ENCODE data around the gene IL22RA2.

IL22RA2 gene

DNA sequence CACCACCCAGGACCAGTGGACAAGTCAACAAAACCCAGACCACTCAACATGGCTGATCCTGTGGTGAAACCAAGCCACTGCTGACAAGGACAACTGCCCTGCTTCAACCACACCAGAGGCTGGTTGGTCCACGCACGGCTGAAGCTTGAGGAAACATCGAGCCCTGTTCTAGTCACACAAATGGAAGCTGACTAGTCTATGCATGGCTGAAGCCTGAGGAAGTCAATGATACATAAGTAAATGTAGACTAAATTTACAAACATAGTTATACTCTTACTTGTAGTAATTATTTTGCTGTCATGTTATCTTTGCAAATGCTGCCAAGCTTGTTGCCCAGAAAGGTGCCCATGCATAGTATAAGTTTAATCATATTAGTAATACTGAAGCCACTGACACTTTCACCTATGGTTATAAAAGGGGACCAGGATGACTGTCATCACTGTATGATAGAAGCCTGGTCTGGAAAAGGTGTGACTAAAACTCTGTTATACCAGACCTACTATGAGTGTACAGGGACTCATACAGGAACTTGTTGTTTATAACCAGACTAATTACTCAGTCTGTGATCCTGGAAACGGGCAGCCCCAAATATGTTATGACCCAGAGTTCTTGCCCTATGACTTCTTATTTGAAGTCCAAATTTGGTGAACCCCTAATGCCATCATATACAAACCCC is 5.6 kb downstream of the IL22RA2 start:
- no peak for DNase-seq (ENCODE audit: low spot score)

DNA sequence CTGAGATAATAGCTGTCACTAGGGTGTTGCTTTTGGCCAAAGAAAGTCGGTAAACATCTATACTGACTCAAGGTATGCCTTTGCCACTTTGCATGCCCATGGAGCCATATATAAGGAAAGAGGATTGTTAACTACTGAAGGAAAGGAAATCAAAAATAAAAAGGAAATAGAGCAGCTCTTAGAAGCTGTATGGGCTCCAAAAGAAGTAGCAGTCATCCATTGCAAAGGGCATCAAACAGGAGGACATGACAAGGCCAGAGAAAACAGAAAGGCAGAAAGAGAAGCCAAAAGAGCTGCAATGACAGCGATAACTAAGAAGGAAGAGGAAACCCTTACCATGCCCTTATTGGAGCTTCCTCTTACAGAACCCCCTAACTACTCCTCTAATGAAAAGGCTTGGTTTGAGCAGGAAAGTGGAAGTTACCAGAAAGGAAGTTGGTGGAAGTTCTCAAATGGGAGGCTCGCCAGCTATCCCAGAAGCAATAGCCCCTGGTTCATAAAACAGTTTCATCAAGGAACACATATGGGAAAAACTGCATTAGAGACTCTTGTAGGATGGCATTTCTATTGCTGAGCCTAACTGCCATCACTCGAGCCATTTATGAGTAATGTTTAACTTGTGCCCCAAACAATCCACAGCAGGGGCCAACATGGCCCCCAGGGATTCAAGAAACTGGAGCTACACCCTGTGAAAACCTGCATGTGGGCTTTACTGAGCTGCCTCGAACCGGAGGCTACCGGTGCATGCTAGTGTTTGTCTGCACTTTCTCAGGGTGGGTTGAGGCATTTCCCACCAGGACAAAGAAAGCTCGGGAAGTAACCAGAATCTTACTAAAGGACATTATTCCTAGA is 7.0 kb downstream of the IL22RA2 start:
- no peak for DNase-seq (ENCODE audit: low spot score)

DNA sequence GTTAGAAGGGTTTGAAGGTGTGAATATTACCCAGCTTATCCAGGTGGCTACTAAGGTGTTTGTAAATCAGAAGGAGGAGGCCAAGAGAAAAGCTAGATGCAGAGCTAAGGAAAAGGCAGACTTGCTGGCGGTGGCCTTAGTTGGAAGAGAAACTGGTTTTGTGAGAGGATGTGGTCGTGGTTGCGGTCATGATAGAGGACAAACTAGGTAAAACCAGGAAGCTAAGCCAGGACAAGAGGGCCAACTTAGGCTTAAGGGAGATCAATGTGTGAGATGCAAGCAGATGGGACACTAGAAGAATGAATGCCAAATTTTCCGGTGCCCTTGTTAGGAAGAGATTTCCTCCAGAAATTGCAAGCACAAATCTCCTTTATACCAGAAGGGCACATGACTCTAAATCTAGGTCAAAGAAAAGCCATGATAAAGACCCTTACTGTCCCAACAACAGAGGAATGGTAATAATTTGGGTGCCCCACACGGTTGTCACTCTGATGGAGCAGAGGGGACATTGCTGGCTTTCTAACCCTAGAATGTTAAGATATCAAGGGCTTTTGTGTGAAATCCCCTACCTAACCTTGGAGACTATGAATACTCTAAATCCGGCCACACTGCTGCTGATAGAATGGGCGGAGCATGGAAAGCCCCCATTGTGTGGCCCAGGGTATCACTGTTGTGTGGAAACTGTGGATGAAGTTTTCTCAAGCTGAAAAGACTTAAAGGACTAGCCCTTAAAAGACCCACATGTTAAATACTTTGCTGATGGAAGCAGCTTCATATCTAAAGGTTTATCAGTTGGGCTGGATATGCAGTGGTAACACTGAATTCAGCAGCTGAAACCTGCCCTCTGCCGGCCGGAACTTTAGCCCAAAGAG is 7.8 kb downstream of the IL22RA2 start:
- no peak for DNase-seq (ENCODE audit: low spot score)

DNA sequence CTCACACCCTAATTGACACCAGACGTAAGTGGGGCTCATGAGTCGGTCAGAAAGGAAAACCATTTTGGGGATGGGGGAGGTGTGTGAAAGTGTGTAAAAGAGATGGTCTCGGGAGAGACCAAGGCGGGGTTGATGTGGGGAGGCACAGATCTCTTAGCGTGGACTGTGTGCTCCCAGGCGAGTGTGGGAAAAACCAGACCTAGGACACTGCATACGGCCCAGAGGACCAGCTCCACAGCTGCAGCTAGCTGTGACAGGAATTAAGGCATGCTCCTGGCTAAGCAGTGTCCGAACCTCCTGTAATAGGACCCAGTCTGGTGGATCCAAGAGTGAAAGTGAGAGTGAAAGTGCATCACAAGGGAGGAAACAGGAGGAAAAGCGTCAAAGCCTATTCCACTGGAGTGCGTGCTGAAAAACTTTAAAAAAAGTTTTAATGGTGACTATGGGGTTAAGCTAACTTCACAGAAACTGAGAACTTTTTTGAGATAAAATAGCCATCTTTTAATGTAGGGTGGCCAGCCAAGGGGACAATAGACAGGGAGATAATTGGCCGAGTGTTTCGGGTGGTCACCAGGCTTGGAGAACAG is 9.6 kb downstream of the IL22RA2 start:
- no peak for DNase-seq (ENCODE audit: low spot score)

DNA sequence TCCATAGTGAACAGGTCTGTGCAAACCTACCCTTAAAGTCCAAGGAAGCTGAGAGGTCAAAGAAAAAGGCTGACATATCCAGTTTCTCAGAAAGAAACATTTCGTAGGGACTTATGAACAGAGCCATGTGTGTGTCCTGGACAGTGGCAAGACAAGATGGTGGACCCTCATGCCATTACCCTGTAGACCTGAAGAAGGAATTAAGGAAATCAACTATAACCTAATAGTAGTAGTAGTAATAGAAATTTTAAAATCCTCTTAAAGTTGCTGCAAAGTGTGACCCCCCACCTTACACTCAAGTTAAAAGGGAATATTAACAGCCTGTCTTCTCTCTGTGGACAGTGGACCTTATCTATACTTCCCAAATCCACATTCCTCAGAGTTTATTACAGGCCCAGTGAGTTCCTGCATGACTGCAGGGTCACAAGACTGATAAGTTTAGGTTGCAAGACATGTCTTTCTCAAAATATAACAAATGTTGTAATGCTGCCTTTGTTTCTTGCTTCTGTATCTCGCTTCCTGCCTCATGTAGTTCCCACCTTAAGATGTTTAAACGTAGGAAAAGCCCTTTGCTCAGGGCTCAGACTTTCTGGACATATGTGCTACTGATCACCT is 10.6 kb downstream of the IL22RA2 start:
- no peak for DNase-seq (ENCODE audit: low spot score)

DNA sequence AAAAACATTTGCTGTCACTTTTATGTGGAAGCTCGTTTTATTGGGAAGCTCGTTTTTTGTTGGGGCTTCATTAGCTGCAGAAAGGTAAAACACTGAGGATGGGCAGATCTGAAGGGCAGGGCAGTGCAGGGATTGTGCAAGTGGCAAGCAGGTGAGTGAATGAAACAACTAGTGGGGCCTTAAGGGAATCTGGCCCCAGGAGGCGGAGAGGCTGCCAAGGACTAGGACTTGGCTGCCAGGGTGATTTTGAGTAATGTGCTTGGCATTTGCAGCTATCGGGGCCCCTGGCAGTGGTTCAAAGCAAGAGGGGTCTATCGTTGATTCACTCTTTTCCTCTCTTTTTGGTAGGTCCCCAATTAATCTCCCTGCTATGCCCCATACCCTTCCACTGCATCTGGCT is 11.5 kb downstream of the IL22RA2 start:
- DNase-seq (ENCODE audit: low spot score), result no peak

DNA sequence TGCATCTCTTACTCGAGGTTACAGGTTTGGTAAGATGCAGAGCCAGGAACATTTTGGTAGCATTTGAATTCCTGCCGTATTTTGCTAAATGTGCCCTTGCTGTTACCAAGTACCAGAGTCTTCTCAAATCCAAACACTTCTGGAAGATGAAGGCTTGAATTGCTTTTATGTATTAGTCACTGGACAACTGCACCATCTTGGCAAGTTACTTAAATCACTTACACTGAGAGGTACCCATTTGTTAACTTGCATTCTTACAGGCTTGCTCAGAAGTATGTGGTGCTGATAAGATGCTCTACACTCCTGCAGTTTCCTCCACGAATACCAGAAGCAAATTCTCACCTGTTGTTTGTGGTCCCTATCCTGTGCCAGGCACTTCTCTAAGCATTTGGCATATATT is 12.7 kb downstream of the IL22RA2 start:
- no peak for DNase-seq (ENCODE audit: low spot score)

DNA sequence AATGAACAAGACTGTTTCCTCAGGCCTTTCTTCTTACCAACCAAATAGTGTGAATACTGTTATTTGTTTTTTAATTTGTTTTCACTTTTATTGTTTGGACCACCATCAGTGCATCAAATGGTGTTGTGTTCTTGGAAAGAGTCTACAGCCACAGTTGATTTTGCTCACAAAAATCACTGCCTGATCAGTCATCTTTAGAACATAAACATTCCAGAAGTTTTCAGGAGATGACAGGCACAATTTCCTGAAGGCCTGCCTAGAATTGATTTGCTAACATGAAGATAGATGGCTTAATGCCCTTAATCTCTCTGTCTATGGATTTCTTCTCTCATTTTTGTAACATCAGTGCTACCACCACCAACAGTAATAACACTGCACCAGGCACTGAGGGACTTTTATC is 13.5 kb downstream of the IL22RA2 start:
- no peak for DNase-seq (ENCODE audit: low spot score)

DNA sequence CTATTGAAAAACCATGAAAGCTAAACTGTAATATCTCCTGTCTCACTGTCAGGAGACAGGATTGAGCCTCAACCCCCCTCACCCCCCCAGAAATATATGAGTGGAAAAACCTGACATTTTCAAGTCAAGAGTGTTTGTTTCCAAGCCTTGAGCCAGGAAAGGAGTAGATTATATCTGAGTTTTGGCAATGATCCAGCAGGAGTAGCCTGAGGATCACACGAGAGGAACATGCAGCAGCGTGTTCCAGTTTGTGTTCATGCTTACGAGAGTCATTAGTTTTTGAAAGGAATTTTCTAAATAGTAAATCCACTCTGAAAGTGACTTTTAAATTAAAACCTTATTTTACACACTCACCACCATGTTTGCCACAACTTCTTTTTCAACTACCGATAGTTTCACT is 15.8 kb downstream of the IL22RA2 start:
- no peak for DNase-seq (ENCODE audit: low spot score)

DNA sequence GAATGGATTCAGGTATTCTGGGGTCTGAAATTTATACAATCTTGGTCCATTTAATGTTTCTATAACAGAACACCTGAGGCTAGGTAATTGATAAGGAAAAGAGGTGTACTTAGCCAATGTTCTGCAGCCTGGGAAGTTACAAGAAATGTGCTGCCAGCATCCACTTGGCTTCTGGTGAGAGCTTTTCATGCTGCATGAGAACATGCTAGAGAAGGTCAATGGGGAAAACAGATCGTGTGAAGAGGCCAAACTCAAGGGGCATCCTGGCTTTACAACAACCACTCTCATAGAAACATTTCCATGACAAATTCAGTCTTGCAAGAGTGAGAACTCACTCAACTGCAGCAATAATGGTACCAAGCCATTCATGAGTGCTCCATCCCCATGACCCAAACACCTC is 16.8 kb downstream of the IL22RA2 start:
- DNase-seq (ENCODE audit: low spot score), result no peak

DNA sequence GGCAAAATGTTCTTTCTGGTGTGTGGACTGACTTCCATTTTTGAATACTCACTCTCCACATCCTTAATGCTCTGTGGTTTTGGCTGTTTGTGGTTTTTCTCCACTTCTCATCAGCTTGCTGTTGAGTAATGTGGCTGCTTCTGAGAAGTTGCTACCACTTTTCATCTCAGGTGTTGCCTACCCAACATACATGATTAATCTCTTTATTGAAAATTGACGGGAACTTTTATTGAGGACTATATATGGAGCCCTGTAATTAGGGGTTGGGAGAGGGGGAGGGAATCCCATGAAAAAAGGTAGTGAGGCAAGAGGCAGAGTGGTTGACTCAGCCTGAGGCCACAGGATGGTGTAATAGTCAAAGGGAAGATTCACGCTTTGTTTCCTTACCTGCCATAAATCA is 17.6 kb downstream of the IL22RA2 start:
- no peak for DNase-seq (ENCODE audit: low spot score)

DNA sequence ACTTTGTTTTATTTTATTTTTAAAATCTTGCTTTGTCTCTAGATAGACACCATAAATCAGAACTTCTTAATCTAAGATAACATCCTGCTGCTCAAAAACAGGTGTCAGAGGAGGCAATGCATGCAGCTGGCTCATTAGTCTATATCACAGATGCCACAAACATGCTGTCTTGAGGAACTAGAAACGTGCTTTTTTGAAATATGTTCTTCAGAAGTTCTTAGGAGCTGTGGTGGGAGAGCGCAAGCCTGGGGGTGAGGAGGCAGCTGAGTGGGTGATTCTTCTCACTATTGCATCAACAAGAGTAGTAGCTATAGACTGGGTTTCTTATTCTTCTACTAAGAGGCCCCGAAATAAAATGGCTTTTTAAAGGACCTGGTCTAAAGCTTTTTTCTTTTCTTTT is 23.4 kb downstream of the IL22RA2 start:
- no peak for DNase-seq (ENCODE audit: low spot score)

DNA sequence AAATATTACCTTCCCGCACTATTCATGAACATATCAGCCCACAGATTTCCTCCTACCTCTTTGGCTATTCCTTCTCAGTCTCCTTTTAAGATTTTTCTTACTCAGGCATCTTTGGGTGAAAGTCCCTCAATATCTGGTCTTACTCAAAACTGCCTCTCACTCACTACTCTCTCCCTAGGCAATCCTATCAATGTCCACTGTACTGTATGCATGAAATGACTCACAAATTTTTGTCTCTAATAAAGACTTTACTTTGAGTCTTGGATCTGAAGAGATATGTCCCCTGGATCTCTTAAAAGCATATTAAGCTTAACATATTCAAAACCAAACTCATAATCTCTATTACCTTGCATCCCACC is 24.4 kb downstream of the IL22RA2 start:
- no peak for DNase-seq (ENCODE audit: low spot score)

DNA sequence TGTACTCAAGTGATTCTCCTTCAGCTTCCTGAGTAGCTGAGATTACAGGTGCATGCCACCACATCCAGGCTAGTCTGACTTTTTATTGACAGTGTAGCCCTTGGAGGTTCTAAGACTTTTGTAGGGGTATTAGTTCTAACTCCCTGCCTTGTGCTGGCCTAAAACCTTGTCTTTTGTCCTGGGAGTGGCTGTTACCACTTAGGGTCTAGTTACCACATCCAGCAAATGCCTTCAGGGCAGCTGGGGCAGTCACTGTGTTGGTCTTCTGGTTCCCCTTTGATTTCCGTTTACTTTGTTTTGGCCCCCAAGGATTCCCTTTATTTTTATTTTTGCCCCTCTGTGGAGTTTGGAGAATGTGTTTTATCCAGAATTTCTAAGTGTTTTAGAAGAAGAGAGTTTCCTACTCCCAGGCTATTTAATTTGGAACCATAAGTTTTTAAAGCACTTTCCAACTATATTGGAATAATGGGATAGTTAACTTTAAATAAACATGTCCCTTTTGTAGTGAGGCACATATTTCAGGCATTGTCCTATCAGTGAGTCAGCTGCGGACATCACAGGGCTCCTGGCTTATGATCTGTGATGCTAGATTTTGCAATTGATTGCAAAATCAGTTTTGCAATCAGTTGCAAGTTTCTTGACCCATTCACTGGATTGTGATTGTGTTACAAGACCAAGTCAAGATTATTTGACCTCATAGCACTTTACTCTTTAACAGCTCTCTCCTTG is 25.0 kb downstream of the IL22RA2 start:
- DNase-seq (ENCODE audit: low spot score), result no peak

DNA sequence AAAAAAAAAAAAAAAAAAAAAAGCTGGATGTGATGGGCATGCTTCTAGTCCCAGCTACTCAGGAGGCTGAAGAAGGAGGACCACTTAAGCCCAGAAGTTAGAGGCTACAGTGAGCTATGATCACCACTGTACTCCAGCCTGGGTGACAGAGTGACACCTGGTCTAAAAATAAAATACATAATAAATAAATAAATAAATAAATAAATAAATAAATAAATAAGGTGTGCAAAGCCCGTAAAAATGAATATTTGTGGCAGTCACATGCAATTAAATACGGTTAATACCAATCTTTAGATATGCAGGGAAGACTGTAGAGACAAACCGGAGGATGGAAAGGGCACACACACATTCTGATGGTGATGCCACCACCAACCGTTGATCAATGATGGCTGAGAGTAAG is 26.2 kb downstream of the IL22RA2 start:
- DNase-seq (ENCODE audit: low spot score), result no peak

DNA sequence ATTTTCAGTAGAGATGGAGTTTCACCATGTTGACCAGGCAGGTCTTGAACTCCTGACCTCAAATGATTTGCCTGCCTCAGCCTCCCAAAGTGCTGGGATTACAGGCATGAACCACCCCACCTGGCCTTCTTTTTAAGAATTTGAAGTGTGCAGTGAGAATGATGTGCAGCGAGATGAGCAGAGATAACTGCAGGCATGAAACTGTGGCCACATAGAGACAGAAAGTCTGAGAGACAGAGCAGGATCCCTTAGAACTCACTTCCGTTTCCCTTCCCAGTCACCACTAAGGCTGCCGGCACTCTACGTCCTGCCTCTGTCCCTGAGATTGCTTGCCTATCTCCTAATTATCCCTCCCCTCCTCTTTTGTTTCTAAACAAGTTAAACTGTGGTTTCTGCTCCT is 27.2 kb downstream of the IL22RA2 start:
- no peak for DNase-seq (ENCODE audit: low spot score)

DNA sequence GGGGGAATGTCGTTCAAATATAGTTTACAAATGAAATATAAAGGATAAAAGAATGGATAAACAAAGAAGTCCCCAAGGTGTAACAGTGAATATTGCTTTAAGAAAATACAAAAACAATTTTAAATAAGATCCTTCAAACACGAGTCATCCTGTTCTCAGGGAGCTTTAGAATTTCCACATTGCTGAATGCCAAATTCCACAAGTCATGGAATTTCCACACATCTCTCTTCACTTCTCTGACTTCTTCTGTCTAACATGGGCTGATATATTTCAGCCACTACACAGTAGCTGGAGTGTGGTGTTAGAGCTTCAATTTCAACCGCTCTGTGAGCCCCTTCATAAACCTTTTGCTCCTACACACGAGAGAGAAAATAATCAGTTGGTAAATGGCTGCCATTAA is 28.0 kb downstream of the IL22RA2 start:
- DNase-seq (ENCODE audit: low spot score), result no peak

DNA sequence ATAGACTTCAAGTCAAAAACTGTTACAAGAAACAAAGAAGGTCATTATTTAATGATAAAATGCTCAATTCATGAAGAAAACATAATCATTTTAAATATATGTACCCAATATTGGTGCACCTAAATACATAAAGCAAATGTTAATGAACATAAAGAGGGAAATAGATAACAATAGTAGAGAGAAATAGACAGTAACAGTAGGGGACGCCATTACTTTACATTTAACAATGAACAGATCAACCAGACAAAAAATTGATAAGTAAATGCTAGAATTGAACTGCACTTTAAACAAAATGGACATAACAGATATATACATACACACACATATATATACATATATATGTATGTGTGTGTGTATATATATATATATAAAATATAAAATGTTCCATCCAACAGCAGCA is 37.4 kb downstream of the IL22RA2 start:
- no peak for DNase-seq (ENCODE audit: low spot score)

DNA sequence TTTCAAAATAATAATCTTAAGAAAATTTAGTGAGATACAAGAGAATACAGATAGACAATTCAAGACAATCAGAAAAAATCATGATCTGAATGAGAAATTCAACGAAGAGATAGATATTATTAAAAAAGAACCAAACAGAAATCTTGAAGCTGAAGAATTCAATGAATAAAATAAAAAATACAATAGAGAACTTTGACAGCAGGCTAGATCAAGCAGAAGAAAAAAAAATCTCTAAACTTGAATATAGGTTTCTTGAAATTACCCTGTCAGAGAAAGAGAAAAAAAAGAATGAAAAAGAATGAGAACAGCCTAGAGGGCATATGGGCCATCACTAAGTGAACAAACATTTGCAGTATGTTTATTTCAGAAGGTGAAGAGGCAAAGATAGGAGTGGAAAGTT is 39.0 kb downstream of the IL22RA2 start:
- no peak for DNase-seq (ENCODE audit: low spot score)

DNA sequence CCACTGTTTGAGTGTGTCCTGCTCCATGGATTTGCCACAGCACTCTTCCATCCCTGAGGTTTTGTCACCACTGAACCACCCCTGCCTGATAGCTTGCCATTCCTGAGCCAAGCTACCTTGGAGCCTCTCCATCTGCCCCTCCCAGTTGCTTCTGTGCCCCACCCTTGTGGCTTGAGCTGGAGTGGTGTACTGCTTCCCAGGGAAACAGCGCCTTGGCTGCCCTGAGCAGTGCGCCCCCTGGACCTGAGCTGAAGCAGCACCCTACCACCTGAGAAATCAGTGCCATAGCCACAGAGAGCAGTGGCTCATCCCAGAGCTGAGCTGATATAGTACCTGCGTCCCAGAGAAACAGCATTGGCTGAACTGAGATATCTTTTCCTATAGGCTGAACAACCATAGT is 40.3 kb downstream of the IL22RA2 start:
- DNase-seq (ENCODE audit: low spot score), result no peak

DNA sequence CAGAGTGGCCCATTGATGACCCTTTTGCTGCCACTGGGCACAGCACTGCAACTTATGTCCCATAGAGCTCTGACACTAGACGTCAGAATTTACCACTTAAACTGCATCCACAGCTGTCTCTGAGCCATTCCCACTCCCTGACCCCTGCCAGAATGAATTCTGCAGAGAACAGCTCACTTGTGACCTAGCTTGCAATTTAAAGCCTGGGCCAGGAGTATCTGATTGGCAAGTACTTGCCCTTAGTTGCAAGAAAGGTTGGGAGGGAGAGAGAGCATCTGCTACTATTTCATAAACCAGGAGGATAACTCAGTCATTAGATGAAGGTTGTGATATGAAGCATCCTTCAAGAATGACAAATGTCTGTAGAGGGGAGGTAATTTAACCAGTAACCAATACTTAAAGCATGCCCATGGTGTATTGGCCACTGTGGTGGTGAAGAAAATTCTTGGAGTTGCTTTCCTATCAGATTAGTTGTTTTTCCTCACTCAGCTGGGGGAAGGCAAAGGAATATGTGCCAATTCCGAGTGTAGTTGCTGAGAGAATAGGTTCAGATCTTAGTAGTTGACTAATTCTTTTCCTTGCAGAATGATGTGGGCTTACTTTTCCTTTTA is 46.5 kb downstream of the IL22RA2 start:
- DNase-seq (ENCODE audit: low spot score), result no peak

Data from iPS-NIHi11 (cell line).